GM08714 (cell line): Measurements from ENCODE around the gene MCRS1.

Source experiments
- H3K4me3 ChIP-seq: fragments of 200-500 bp; sonication (Bioruptor generic); 2 replicates; pipeline ENCODE4 v1.5.1; 2014; ENCODE audit warnings: mild to moderate bottlenecking, low read length, inconsistent platforms
- ZNF274 ChIP-seq: IDR thresholded peaks from 2 replicates; pipeline ENCODE4 v1.6.1; 2012; ENCODE audit warnings: mild to moderate bottlenecking, low read depth, low read length

Gene MCRS1

DNA sequence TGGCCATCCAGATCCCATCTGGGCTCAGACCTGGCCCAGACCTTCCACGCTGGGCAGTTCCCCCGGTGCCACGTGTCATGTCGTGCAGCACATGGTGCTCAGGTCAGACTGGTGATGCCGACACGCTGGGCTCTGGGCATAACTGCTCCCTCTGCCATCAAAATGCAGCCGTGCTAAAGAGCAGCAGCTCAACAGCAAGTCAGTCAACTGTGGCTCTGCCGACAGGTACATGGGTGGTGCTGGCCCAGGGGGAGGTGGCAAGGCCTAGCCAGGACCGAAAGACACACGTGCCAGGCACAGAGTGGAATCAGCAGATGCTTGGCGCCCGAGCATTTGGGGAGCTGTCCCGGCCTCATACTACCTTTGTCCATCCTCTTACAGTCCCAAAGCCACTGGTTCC, 1.6 kb downstream of the MCRS1 start:
- no peak overlapping the region; the same call in 1 of the 2 replicates for H3K4me3 ChIP-seq
- no peak for TF ChIP-seq ZNF274

DNA sequence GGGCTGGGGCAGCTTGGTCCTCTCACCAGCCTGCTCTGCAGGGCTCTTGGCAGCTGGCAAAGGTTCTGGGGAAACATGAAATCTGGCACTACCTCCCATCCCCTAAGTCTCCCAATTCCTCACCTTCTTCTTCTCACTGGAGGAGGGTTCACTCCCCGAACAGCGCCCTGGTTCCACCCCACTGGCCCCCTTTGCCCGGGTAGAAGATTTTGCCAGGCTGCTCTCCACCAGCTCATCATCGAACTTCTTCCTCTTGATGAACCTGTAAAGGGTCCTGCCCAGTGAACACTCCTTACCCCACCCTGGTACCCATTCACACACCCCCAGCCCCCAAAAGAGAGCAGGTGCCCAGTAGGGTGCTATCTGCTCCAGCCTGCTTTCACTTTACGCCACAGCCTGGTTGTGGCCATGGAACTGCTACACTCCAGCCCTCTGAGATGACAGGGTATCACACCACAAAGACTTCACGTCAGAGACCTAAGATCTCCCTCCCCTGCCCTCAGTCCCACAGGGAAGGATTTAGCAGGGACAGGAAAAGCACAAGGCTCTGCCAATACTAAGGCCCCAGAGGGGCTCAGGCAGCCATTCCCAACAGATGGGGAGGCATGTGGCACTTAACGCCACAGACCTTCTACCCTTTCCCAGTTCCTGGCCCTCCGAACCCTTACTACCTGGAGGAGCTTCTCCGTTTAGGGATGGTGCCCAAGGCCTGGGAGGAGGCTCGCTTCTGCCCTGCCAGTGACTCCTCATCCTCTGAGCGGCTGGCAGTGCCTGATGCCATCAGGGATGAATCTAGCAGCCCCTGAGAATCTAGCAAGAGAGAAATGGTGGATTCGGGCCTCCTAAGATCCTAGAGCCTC, 2.3 kb downstream of the MCRS1 start:
- no peak for TF ChIP-seq ZNF274
- H3K4me3 ChIP-seq: no peak overlapping the region

DNA sequence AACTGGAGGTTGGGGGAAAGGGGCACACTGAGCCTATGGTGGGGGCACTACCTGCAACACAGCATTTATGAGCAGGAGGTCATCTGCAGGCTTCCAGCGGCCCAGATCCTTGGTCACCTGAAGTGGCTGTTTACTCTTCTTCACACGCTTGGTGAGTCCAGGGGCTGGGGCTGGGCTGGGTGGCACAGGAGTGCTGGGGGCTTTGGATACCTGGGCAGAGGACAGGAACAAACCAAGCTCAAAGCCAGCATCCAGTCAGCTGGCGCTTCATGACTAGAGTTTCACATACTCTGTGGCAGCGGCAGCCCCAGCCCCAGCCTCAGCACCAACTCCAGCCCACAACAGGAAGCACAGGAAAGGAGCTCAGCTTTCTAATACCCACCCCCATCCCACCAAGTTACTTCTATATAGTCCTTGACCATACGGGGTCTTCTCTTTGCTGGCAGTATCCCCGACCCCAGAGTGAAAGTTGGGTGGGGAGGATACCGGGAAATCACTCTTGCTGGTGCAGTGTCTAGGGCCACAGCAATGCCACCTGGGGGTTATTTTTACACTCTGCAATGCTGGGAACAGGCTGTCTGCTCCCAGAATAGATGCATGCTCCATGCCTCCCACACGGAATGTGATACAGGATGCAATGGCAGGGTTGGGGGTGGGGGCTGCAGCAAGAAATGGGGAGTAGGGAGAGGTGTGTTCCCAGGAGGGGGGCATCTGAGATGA, 3.1 kb downstream of the MCRS1 start:
- no peak overlapping the region for H3K4me3 ChIP-seq

DNA sequence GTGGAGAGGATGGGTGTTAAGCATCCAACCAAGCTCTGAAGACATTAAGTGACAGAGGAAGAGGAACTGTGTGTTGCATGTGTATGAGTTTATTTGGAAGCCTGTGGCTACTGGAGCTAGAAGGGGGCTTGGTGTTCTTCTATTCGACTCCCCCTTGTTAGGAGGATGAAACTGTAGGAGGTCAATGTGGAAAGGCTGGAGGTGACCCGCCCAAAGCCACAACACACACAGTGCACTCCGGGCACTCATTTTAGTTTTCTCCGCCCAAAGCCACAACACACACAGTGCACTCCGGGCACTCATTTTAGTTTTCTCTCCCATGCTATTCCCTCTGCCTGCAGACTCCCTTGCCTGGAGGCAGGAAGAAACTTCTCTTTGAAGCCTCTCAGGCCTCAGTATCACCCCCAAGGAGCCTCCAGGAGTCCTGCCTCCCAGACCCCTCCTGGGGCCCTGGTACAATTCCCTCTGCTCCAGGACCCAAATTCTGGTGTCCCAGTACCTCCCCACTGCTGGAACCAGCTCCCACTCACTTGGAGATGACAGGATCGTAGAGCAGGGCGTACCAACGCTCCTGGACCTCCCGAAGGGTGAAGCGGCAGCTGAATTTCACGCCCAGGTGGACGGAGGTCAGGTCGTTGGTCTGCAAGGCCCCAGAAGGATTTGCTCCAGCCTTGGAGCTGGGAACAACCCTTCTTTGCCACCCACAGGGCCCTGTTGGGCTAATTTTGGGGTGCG, 3.8 kb downstream of the MCRS1 start:
- no peak for TF ChIP-seq ZNF274
- H3K4me3 ChIP-seq: no peak overlapping the region

More for the DNA sequence above, 3.1 kb downstream of the MCRS1 start:
- no peak for TF ChIP-seq ZNF274

DNA sequence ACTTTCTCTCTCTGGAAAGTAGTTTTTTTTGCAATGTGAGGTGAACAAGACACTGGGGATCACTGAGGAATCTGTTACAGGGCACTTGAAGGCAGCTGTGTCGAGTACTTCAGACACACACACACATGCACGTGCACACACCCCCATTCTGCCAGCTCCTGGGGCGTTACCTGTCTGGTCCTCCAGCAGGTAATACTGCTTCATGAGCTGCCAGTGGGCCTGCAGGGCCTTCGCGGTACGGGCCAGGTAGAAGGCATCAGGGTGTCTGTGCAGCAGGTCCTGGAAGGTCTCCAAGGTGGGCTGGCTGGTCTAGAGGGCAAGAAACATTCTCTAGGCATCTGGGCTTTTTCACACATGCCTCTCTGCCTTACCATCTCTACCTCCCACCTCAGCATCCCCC, 5.1 kb downstream of the MCRS1 start:
- H3K4me3 ChIP-seq: no peak overlapping the region
- TF ChIP-seq ZNF274: no peak

DNA sequence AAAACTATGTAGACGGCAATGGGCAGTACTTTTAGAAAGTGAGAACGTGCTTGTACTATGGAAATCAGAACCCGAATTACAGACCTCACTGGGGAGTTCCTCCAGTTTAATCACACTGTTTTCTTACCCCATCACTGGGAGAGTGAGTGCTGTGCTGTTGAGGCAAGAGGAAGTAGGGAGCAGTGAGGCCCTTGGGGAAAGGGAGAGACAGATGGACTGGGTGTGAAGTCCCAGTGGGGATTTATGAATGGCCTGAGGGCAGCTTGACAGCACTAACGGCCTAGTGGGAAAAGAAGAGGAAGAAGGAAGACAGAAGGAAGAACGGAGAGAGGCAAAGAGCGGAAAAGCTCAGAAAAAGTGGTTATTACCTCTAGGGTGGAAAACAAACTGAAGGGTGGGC, 5.7 kb downstream of the MCRS1 start:
- no peak for TF ChIP-seq ZNF274
- H3K4me3 ChIP-seq: no peak overlapping the region

DNA sequence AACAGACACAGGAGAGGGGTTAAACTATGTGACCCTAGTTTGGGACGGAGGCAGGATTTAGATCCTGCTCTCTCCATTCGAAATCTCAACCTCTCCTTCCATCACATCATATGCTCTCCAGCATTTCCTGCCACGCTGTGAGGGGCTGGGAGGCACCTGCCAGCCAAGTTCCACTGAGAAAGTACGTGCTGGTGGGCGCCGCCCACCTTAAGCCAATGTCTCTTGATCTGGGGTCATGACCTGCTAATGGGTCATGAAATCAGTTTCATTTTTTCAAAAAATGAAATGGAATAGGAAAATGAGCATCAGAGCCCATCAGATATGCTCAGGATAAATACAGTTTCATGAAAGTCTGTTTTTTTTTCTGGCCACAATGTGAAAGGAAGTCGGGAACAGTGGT, 7.2 kb downstream of the MCRS1 start:
- no peak for TF ChIP-seq ZNF274
- H3K4me3 ChIP-seq: no peak overlapping the region

DNA sequence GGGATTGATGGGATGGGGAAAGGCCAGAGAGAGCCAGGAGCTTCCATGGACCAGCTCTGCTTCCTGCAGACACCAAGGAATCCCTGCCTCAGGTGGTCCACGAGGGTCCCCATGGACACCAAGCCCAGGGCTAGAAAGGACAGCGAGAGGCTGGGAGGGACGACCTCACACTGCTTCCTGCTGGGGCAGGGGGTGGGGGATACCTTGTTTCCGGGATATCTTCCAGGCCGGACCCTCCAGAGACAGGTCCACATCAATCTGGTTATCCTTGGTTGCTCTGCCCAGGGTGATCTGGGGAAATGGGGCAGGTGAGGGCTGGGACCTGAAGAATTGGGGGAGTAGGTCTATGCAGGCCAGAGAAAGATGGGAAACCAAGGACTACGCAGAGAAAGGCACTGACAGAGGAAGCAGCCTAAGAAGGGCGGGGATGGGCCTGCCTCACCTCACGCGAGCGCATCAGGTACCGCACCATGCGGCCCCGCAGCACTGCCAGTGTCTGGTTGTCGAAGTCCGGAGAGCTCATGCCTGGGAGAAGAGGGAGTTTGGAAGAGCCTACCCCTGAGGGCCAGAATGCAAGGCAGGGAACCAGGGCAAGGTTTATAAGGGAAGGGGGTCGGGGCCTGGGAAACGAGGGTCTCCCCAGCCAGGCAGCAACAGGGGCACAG, 8.8 kb downstream of the MCRS1 start:
- no peak for TF ChIP-seq ZNF274
- no peak overlapping the region for H3K4me3 ChIP-seq

DNA sequence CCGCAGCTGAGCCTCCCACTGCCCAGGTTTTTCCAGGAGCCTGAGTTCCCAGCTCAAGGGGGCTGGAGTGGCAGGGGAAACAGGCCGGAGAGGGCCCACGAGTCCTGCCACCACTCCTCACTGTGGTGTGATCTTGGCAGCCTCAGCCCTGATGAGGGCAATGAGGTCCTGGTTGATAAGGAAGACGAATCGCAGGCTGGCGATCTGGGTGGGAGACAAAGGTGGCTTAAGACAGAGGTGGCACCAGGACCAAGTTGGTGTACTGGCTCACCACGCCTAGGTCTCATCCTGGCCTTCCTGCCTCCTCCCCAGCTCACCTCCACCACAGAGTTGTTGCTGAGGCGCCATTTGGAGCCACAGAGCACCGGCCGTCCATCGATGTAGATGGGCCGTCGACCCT, 9.4 kb downstream of the MCRS1 start:
- no peak overlapping the region for H3K4me3 ChIP-seq
- TF ChIP-seq ZNF274: no peak

DNA sequence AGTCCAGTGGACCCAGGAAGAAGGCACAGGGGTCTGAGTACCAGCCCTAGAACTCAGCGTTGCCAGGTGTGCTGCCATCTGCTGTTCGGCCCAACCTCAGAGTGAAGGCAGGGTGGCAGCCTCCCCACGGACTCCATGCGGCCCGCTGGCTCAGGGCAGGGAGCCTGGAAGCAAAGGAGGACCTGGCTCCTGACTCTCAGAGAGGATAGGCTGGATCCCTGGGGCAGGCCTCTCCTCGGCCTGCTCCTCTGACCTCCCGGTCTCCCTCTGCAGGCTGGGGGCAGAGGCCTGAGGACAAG, 10.1 kb downstream of the MCRS1 start:
- TF ChIP-seq ZNF274: no peak

DNA sequence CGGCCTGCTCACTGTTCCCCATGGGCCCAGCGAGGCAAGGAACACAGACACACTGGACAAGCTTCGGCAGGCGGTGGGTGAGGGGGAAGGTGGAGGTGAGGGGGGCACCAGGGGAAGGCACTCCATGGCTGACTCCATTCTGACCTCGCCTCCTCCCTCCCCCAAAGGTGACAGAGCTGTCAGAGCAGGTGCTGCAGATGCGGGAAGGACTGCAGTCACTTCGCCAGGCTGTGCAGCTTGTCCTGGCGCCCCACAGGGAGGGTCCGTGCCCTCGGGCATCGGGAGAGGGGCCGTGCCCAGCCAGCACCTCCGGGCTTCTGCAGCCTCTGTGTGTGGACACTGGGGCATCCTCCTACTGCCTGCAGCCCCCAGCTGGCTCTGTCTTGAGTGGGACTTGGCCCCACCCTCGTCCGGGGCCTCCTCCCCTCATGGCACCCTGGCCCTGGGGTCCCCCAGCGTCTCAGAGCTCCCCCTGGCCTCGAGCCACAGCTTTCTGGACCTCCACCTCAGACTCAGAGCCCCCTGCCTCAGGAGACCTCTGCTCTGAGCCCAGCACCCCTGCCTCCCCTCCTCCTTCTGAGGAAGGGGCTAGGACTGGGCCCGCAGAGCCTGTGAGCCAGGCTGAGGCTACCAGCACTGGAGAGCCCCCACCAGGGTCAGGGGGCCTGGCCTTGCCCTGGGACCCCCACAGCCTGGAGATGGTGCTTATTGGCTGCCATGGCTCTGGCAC, 10.6 kb downstream of the MCRS1 start:
- H3K4me3 ChIP-seq: no peak overlapping the region
- TF ChIP-seq ZNF274: no peak

More for the DNA sequence above, 10.1 kb downstream of the MCRS1 start:
- H3K4me3 ChIP-seq: no peak overlapping the region

DNA sequence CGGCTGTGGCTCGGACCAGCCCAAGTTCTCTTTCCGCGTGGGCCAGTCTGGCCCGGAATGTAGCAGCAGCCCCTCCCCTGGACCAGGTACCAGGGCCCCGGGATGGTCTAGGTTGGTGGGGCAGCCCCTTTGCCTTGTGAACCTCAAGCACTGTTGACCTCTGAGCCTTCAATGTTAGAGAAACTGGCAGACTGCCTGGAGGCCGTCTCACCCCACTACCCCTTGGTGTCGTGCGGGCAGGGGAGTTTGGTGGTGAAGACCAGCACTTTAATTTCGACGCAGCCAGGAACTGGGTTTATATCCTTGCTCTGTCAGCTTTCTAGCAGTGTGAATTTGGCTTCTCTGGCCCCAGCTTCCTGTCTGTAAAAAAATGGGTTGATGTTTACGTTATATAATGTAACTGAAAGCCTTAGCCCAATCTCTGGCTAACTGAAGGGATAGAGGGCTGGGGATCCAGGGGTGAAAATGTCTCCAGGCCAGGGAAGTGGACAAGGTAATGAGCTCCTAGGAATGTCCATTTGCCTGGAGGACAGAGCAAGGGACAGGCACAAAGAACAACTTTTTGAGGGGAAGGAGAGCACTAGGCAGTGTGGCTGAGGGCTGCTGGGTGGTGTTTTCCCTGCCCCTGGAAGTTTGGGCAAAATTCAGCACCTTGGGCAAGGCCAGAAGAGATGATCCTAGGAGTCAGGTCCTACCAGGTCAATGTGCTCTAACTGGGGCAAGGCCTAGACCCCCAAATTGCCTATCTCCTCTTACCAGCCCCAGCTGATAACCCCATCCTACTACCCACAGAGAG, 11.4 kb downstream of the MCRS1 start:
- no peak overlapping the region for H3K4me3 ChIP-seq
- TF ChIP-seq ZNF274: no peak
